NB4 (cell line): ENCODE data around the gene AMFR.
"Not testable (repeated sequence)": the region's sequence is repeated elsewhere in the genome, so short reads cannot be mapped to it uniquely, and the experiment has no call there.

Experiments used
- DNase-seq: peaks from one replicate; pipeline ENCODE4 v3.0.0; 2010; ENCODE audit warnings: low read depth
- H3K4me3 ChIP-seq: one replicate; pipeline ENCODE4 v1.5.1; 2011; ENCODE audit warnings: mild to moderate bottlenecking, low read depth, low read length, moderate library complexity
- CTCF ChIP-seq: IDR thresholded peaks from one replicate; pipeline ENCODE4 v1.5.1; 2012; ENCODE audit warnings: low read depth, low read length
- MAX ChIP-seq: IDR thresholded peaks from 2 replicates; pipeline ENCODE4 v1.6.1; 2011; ENCODE audit warnings: low read depth, low read length
- MYC ChIP-seq: IDR thresholded peaks from 2 replicates; pipeline ENCODE4 v1.6.1; 2011; ENCODE audit warnings: low read depth, low read length
- POLR2A ChIP-seq: IDR thresholded peaks from 2 replicates; pipeline ENCODE4 v1.6.1; 2011; ENCODE audit warnings: mild to moderate bottlenecking; ENCODE audit not compliant: insufficient read length; ENCODE audit errors: extremely low read depth

The AMFR gene

GRCh38 chr16:56408379-56409098 lies 16.8 kb downstream of the AMFR start:
- no peak for DNase-seq
- no peak overlapping the region for H3K4me3 ChIP-seq
- no peak for TF ChIP-seq MAX

- H3K4me3 ChIP-seq, result no peak overlapping the region
- DNase-seq, result no peak
- TF ChIP-seq POLR2A, result no peak
- no peak for TF ChIP-seq MAX
- no peak for TF ChIP-seq MYC
- TF ChIP-seq CTCF, result no peak
These were observed 19.2 kb downstream of the AMFR start for GRCh38 chr16:56405977-56406672.

- TF ChIP-seq POLR2A (no peak), MYC (no peak), CTCF (peak; percentile 18), MAX (no peak)
- peak; percentile 17 for DNase-seq
- H3K4me3 ChIP-seq, result no peak overlapping the region
These were observed 23.9 kb downstream of the AMFR start for GRCh38 chr16:56401482-56401881.

- TF ChIP-seq CTCF (no peak), MYC (no peak), POLR2A (no peak), MAX (no peak)
- H3K4me3 ChIP-seq, result no peak overlapping the region
- no peak for DNase-seq
These were observed 24.9 kb downstream of the AMFR start for GRCh38 chr16:56400458-56400857.

- TF ChIP-seq CTCF (no peak), POLR2A (no peak), MAX (no peak), MYC (no peak)
- no peak for DNase-seq
- H3K4me3 ChIP-seq, result no peak overlapping the region
These were observed 25.9 kb downstream of the AMFR start for GRCh38 chr16:56399486-56399885.

- TF ChIP-seq MAX (no peak), CTCF (no peak), MYC (no peak)
- no peak for DNase-seq
These were observed 26.3 kb downstream of the AMFR start for GRCh38 chr16:56399047-56399446.

GRCh38 chr16:56396724-56397123 lies 28.6 kb downstream of the AMFR start:
- DNase-seq, H3K4me3 ChIP-seq: not testable (repeated sequence)

More at GRCh38 chr16:56399047-56399446, 26.3 kb downstream of the AMFR start:
- H3K4me3 ChIP-seq, result no peak overlapping the region
